ENCODE measurements around the gene PDLIM3. TPM values are rescaled to one million over a fixed set of nuclear protein-coding genes. Genes with fewer than 3 reads are reported as not detected.

PDLIM3 gene
- total and polyA plus RNA-seq, 8 donors, result 12.9 to 43.1 (median 14.9) TPM

GRCh38 chr4:185554365-185555126 is 19.2 kb upstream of the PDLIM3 start:
- TF ChIP-seq CTCF (IDR thresholded peaks at IDR 0.05), result no peak
- ATAC-seq, result peak; percentile 71
- peak in 1 of 4 donors; percentile 68 for DNase-seq
- Histone ChIP-seq H3K4me3 (no peak overlapping the region), H3K27me3 (no peaks in the 10 kb centered on the region), H3K27ac (no peak overlapping the region), H3K9me3 (no peaks in the 10 kb centered on the region), H3K36me3 (no peaks in the 10 kb centered on the region), H3K4me1 (no peaks in the 10 kb centered on the region)
- intact Hi-C loops (cut with DNase I), result no loop called here

- Histone ChIP-seq H3K4me1 (no peaks in the 10 kb centered on the region), H3K36me3 (no peaks in the 10 kb centered on the region), H3K27me3 (no peaks in the 10 kb centered on the region), H3K4me3 (no peak overlapping the region), H3K27ac (no peak overlapping the region), H3K9me3 (no peaks in the 10 kb centered on the region)
- ATAC-seq, result no peak
- no peak for DNase-seq
- no peak for TF ChIP-seq CTCF (IDR thresholded peaks at IDR 0.05)
- intact Hi-C loops (cut with DNase I), result no loop called here
These were observed 16.9 kb upstream of the PDLIM3 start for GRCh38 chr4:185552254-185552653.

- no peak for TF ChIP-seq CTCF (IDR thresholded peaks at IDR 0.05)
- intact Hi-C loops (cut with DNase I), result no loop called here
- Histone ChIP-seq H3K27me3 (no peaks in the 10 kb centered on the region), H3K27ac (no peak overlapping the region), H3K9me3 (no peaks in the 10 kb centered on the region), H3K4me1 (no peaks in the 10 kb centered on the region), H3K4me3 (no peak overlapping the region), H3K36me3 (no peaks in the 10 kb centered on the region)
- DNase-seq (no peak), ATAC-seq (no peak)
These were observed 15.6 kb upstream of the PDLIM3 start for GRCh38 chr4:185550933-185551332.

- intact Hi-C loops (cut with DNase I), result no loop called here
- H3K4me1 ChIP-seq, result no peaks in the 10 kb centered on the region
- H3K4me3 ChIP-seq, result no peak overlapping the region
- no peak for ATAC-seq
- no peaks in the 10 kb centered on the region for H3K36me3 ChIP-seq
- H3K9me3 ChIP-seq, result no peaks in the 10 kb centered on the region
- TF ChIP-seq CTCF (IDR thresholded peaks at IDR 0.05), result no peak
- no peak for DNase-seq
- H3K27ac ChIP-seq, result no peak overlapping the region
- no peaks in the 10 kb centered on the region for H3K27me3 ChIP-seq
These were observed 13.9 kb upstream of the PDLIM3 start for GRCh38 chr4:185549095-185549639.

- no peak overlapping the region for H3K27ac ChIP-seq
- intact Hi-C loops (cut with DNase I), result no loop called here
- no peak overlapping the region for H3K4me3 ChIP-seq
- no peak for DNase-seq
- no peaks in the 10 kb centered on the region for H3K4me1 ChIP-seq
- no peak for TF ChIP-seq CTCF (IDR thresholded peaks at IDR 0.05)
- ATAC-seq, result no peak
- H3K27me3 ChIP-seq, result no peaks in the 10 kb centered on the region
- no peaks in the 10 kb centered on the region for H3K36me3 ChIP-seq
- no peaks in the 10 kb centered on the region for H3K9me3 ChIP-seq
These were observed 13.3 kb upstream of the PDLIM3 start for GRCh38 chr4:185548587-185548986.

Measured in left lung (tissue), 10 donors.